Stimulated activated CD8-positive, alpha-beta memory T cell treated with anti-CD3 and anti-CD28 coated beads, Interleukin-15, amount 100 ng/mL, for 24 hours (primary cell): ENCODE data around the gene ABCA1.
"Not testable (repeated sequence)": the region's sequence is repeated elsewhere in the genome, so short reads cannot be mapped to it uniquely, and the experiment has no call there.

Experiments
- DNase-seq: peaks from one replicate; pipeline ENCODE4 v3.0.0-alpha.2; 2020; ENCODE audit warnings: low read depth

Gene ABCA1

DNA sequence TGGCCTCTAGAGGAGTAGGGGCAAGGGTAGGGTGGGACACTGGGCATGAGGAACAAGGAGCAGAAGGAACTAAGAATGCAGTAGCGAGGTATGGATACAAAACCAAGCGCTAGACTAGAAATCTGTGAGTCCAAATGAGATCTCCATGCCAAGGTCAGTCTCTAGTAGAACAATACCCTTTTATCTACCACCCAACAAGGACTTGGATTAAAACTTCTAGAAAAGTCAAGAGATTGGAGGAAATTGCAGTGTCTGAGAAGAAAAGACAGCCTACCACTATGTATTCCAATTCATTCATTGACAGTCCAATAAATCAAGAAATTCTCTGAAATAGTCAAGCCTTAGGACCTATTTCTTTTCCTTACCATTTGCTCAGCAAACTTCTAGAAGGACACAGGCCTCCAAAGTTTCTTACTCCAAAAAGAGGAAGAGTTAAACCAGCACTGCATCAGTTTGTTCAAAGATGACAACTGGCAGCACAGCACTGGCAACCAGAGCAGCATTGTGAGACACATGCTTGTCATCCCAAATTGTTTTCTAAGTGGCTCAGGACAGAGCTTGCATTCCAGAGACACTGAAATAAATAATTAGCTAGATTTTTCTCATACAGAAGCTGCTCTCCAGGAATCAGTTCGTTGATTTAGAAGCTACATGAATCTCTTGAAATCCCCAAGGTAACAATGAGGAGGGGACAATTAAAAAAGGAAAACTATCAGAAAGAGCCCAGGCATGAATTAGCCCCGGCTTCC lies 22.6 kb downstream of the ABCA1 start:
- DNase-seq = no peak

- no peak for DNase-seq
Observed at GRCh38 chr9:104903609-104904008, 24.3 kb downstream of the ABCA1 start.

- no peak for DNase-seq
Observed at GRCh38 chr9:104900871-104901270, 27.1 kb downstream of the ABCA1 start.

DNA sequence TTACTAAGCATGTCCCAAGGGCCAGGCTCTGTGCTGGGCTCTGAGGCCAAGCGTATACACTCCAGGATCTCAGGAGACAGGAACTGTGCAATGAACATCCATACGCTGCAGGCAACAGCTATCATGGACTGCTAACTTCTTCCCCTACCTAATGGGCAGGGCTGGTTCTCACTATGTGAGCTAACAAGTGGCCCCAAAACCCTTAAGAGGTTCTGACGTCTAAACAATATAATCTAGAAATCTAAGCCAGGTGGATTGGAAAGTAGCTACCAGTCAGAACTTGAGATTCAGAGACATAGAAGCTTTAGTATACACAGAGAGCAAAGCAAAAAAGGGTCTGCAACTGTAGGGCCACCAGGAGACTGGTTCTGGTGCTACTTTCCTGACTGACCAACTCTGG lies 27.6 kb downstream of the ABCA1 start:
- DNase-seq = no peak

GRCh38 chr9:104899759-104900247 lies 28.2 kb downstream of the ABCA1 start:
- no peak for DNase-seq

DNA sequence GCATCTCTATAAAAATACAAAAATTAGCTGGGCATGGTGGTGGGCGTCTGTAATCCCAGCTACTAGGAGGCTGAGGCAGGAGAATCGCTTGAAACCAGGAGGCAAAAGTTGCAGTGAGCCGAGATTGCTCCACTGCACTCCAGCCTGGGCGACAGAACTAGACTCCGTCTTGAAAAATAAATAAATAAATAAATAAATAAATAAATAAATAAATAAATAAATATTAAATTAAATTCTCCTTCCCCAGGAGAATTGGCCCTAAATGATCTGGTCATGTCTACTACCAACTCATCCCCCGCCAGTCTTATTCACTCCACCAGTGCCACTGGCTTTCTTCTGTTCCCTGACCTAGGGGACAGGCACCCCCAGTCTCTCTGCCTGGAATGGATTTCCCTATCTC lies 29.6 kb downstream of the ABCA1 start:
- DNase-seq = not testable (repeated sequence)

DNA sequence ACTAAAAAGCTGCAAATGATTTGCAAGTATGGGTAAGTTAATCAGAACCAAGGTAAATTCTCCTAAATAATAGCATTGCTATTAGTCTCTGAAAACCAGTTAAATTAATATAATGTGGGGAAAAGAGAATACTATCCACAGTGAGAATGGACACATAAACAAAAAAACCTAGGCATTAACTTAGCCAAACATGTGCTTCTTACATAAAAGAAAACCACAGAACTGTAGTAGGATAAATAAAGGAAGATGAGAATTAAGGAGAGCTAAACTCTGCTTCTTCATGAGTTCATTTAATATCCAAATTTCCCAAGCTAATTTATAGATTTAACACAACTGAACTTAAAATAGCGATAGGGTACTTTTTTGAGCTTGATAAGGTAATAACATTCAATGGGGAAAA lies 31.8 kb downstream of the ABCA1 start:
- DNase-seq = no peak

GRCh38 chr9:104895572-104895971 lies 32.4 kb downstream of the ABCA1 start:
- DNase-seq = no peak

DNA sequence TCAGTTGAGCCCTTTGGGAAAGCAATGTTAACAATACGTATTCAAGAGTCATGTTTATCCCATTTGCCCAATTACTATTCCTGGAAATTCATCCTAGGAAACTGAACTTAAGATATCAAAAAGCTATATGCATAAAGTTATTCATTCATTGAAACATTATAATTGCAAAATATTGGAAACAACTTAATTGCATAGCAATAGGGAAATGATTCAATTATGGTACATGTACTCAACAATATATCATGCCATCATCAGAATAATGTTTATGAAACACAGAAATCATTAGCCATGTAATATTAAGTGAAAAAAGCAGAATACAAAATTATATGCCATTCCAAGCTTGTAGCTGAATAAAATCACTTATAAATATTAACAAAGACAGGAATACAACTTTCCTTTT lies 35.3 kb downstream of the ABCA1 start:
- DNase-seq = no peak

DNA sequence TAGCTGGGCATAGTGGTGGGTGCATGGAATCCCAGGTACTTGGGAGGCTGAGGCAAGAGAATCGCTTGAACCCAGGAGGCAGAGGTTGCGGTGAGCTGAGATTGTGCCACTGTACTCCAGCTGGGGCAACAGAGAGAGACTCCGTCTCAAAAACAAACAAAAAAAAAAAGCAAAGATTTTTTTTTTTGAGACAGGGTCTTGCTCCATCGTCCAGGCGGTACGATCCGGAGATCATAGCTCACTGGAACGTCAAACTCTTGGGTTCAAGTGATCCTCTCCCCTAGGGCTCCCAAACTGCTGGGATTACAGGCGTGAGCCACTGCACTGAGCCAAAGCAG lies 37.6 kb downstream of the ABCA1 start:
- no peak for DNase-seq

- DNase-seq = no peak
Observed at GRCh38 chr9:104885818-104886709, 41.9 kb downstream of the ABCA1 start.

- no peak for DNase-seq
Observed at GRCh38 chr9:104883169-104883568, 44.8 kb downstream of the ABCA1 start.

DNA sequence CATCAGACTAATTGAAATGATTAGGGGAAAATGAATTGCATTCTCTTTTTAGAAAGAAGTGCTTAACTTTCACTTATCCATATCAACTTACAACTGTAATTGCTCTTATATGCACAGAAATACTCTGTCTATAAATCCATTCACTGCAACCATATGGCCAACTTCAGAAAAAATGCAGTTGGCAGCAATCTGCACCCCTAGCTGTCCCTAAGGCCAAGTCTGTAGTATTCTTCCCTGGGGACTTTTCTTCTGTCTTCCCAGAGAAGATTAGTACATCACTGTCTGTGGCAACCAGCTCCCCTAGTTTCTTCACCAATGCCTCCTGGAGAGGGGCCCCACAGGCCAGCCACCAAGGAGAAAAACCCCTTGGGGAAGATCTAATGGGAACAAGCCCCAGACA lies 45.4 kb downstream of the ABCA1 start:
- no peak for DNase-seq

DNA sequence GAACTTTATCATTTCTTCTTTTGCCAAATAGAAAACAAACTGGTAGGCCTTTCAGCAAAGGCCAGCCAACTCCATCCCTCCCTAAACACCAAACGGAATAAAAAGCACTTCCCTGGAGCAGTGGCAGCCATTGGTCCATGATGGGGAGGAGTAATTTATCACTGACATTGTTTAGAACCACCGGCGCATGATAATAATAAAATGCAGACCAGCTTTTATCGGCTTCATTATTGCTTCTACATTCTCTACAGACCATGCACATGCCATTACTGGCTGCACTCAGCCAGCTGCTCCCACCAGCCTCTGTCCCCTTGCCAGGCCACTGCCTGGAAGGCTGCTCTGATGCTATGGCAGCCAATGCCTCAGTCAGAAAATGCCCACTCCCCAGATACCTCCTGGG lies 45.9 kb downstream of the ABCA1 start:
- no peak for DNase-seq

GRCh38 chr9:104879555-104880309 lies 48.2 kb downstream of the ABCA1 start:
- no peak for DNase-seq

DNA sequence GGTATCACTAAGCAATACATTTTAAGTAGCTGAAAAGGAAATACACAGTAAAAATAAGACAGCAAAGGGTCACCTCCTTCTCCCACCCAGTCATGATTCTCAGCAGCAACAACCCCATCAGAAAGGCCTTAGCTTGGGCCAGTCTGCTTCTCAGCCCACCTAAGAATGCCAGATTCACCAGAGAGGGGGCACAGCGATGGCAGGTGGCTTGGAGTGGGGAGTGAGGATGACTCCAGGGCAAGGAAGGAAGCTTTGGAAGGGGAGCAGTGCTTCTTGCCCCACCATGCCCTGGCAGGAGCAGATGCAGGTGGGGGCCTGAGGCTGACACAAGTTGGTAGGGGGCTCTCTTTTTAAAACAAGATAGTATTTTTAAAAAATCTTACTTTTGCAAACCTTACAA lies 51.4 kb downstream of the ABCA1 start:
- no peak for DNase-seq

DNA sequence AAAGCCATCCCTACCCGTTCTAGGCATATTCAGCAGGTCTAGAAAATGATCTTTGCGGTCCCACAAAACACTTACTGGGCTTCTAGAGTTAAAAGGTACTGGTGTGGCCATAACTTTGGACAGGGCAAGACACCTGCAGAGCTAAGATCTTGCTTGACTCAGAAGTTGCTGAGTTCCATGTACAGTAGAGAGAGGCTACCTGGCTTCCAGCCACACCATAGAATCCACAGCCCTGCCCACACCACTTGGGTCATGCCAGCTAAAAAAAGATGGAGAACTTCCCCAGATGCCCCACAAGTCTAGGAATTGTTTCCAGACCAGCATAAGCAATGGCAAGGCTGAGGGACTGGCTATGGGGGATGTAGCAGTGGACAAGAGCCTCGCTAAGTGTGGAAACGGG lies 52.1 kb downstream of the ABCA1 start:
- DNase-seq = no peak

DNA sequence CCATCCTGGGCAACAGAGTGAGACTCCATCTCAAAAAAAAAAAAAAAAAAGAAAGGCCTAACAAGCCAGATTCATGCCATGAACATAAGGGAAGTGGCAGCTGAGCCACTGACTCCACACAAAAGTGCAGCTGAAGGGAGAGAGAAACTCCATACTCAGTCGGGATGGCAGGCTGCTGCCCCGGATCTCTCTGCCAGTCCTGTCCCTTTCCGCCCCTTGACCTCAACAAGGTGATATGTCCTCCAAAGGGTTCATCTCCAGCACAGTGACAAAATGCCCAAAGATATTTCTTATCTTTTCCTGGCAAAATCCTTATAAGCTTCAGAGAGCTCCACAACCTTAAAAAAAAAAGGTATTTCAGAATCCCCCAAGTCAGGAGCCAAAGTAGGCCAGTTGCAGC lies 52.6 kb downstream of the ABCA1 start:
- no peak for DNase-seq

DNA sequence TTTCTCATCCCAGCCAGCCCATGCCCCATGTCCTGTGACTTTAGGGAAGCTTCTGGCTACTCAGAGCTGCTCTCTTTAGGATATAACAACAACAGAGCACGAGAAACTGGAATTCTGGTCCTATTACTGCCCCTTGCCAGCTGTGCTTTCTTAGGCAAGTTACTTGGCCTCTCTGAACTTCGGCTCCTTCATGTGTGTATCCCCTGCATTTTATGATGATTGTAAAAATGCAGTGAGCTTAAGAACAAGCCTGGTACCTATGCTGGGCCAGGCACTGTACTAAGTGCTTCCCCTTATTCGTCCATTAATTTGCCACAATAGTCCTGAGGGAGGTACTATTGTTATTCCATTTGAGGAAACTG lies 54.5 kb downstream of the ABCA1 start:
- no peak for DNase-seq

- no peak for DNase-seq
Observed at GRCh38 chr9:104872656-104873488, 55.1 kb downstream of the ABCA1 start.

DNA sequence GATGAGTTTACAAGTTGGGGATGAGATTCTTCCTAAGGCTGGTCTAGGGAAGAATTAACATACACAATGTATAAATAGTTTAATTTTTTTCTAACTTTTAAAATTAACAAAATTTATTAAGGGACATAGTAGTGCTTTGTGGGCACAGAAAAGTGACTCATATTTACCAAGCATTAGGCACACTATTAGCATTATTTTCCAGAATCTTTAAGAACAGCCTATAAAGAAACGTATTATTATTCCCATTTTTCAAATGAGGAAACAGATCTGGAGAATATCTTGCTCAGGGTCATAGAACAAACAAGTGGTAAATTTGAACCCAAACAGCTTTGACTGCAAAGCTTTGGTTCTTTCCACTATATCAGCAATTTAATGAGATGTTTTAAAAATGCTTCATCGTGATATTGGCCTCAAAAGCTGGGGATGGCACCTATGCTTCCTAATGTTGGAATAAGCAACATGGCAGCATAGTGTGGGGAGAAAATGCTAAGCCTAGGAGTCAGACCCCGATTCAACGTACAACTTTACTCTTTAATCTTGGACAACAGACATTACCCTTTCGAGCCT lies 55.9 kb downstream of the ABCA1 start:
- no peak for DNase-seq

GRCh38 chr9:104869811-104870210 lies 58.1 kb downstream of the ABCA1 start:
- DNase-seq = no peak
